GM12878 (cell line): ENCODE data around the gene SPESP1. TPM values are rescaled to one million over a fixed set of nuclear protein-coding genes. Genes with fewer than 3 reads are reported as not detected.

ENCODE experiments used
- ATAC-seq: fragments of 200-7000 bp; cut with Tn5 transposase; 3 replicates; pipeline ENCODE4 v1.9.1; 2020; ENCODE audit warnings: mild to moderate bottlenecking, moderate library complexity
- BruUV-seq: library from RNA; stranded (reverse); fragments of 400-500 nt; replicated peaks from 2 replicates; lab custom pipeline; 2021; lab: Mats Ljungman, UMichigan
- CTCF ChIA-PET: fragments of 300-600 bp; sonication (Branson Sonifier 250); formaldehyde crosslinking; extraction: SDS; loops from one replicate; lab custom pipeline; 2021; ENCODE audit warnings: inconsistent platforms; lab: Yijun Ruan, JAX
- POLR2A ChIA-PET: fragments of 350-600 bp; formaldehyde crosslinking; extraction: SDS; loops from one replicate; lab custom pipeline; 2021; ENCODE audit warnings: inconsistent platforms; lab: Charles Lee
- RAD21 ChIA-PET: fragments of 300-600 bp; sonication (Branson Sonifier 250); formaldehyde crosslinking; loops from one replicate; lab custom pipeline; 2023; ENCODE audit warnings: antibody characterized with exemption; ENCODE audit not compliant: unreplicated experiment; lab: Charles Lee
- SMC1A ChIA-PET: fragments of 300-600 bp; sonication (Branson Sonifier 250); formaldehyde crosslinking; loops from one replicate; lab custom pipeline; 2023; ENCODE audit not compliant: unreplicated experiment, uncharacterized antibody; lab: Charles Lee
- DNase-seq: peaks from one replicate; pipeline ENCODE4 v3.0.0-alpha.2; 2011; ENCODE audit warnings: low read depth, low spot score
- FAIRE-seq: peaks from 3 replicates; lab custom pipeline; 2011; peaks lifted over from hg19 to GRCh38; lab: Jason Lieb, UNC
- H2AFZ ChIP-seq: 2 replicates; pipeline ENCODE4 v1.6.0; 2011; ENCODE audit warnings: low read depth, low read length, control low read depth; ENCODE audit not compliant: control insufficient read depth
- H3K27ac ChIP-seq: 2 replicates; pipeline ENCODE4 v1.5.1; 2011; ENCODE audit warnings: control low read depth; ENCODE audit not compliant: control insufficient read depth, insufficient read depth
- H3K27me3 ChIP-seq, 2 experiments: replicated peaks in 1 of 2; 2 replicates each; pipeline versions ENCODE4 v1.6.0 to v1.6.1; 2011; ENCODE audit warnings: low read length in 1 of 2; ENCODE audit not compliant: control insufficient read depth in 2 of 2, insufficient read depth in 2 of 2
- H3K36me3 ChIP-seq, 2 experiments: 2 replicates each; pipeline ENCODE4 v1.5.1; 2011; ENCODE audit warnings: low read length in 1 of 2; ENCODE audit not compliant: control insufficient read depth in 2 of 2, insufficient read depth in 2 of 2
- H3K4me1 ChIP-seq: 2 replicates; pipeline ENCODE4 v1.6.1; 2011; ENCODE audit warnings: mild to moderate bottlenecking, low read length, moderate library complexity, mixed read lengths; ENCODE audit not compliant: control insufficient read depth, insufficient read depth
- H3K4me2 ChIP-seq: 2 replicates; pipeline ENCODE4 v1.6.0; 2011; ENCODE audit warnings: control low read depth; ENCODE audit not compliant: control insufficient read depth, insufficient read depth
- H3K4me3 ChIP-seq: fragments of 200-600 bp; sonication (generic); 2 replicates; pipeline ENCODE4 v1.5.1; 2016
- H3K79me2 ChIP-seq: 2 replicates; pipeline ENCODE4 v1.6.0; 2011; ENCODE audit warnings: low read length; ENCODE audit not compliant: control insufficient read depth, insufficient read depth
- H3K9ac ChIP-seq: 2 replicates; pipeline ENCODE4 v1.8.0; 2011; ENCODE audit warnings: low read length, control low read depth, mixed read lengths; ENCODE audit not compliant: control insufficient read depth, insufficient read depth
- H3K9me3 ChIP-seq: replicated peaks from 3 replicates; pipeline ENCODE4 v1.5.1; 2011; ENCODE audit warnings: mild to moderate bottlenecking, low read length; ENCODE audit not compliant: control insufficient read depth, insufficient read depth
- H4K20me1 ChIP-seq: 2 replicates; pipeline ENCODE4 v1.6.0; 2011; ENCODE audit not compliant: control insufficient read depth, insufficient read depth
- CREB1 ChIP-seq: IDR thresholded peaks from 2 replicates; pipeline ENCODE4 v1.6.1; 2012; ENCODE audit warnings: low read depth, mild to moderate bottlenecking, inconsistent platforms
- POU2F2 ChIP-seq: IDR thresholded peaks from 3 replicates; pipeline ENCODE4 v1.6.1; 2011; ENCODE audit warnings: low read depth, mild to moderate bottlenecking, low read length, borderline replicate concordance
- SUPT20H ChIP-seq: IDR thresholded peaks from 2 replicates; pipeline ENCODE4 v1.6.1; 2011; ENCODE audit warnings: low read depth, mild to moderate bottlenecking, low read length, moderate library complexity, borderline replicate concordance; ENCODE audit not compliant: control insufficient read depth
- YBX1 ChIP-seq: fragments of 450-650 bp; IDR thresholded peaks from 2 replicates; pipeline ENCODE4 v1.6.1; 2016; ENCODE audit warnings: antibody characterized with exemption
- ZNF622 ChIP-seq: fragments of 450-650 bp; IDR thresholded peaks from 2 replicates; pipeline ENCODE4 v1.6.1; 2017; ENCODE audit warnings: mild to moderate bottlenecking, inconsistent platforms
- WGBS: methylation state at CpG from one replicate; pipeline ENCODE4 v1.1.6; 2016; ENCODE audit warnings: low lambda C conversion rate; ENCODE audit not compliant: insufficient replicate concordance, insufficient coverage; ENCODE audit errors: missing lambda C conversion rate; 5-methylcytosine and 5-hydroxymethylcytosine counted together
- in situ Hi-C: fragments of 300-500 bp; cut with MboI; formaldehyde crosslinking; loops from 9 replicates; pipeline ENCODE4 v1.14.3; 2018; ENCODE audit warnings: mixed read lengths
- intact Hi-C: fragments of 100-400 bp; cut with micrococcal nuclease; formaldehyde crosslinking; loops from one replicate; pipeline ENCODE4 v1.14.2; 2022; ENCODE audit not compliant: unreplicated experiment
- polyA plus RNA-seq, 11 experiments: library from polyadenylated mRNA; depleted of rRNA in 4 of 11; unstranded in 6 of 11; stranded (reverse) in 5 of 11; fragments of >200 nt; fragmentation: Nextera tagmentation in 4 of 11; fragmentation: Illumina TruSeq in 1 of 11; extraction: Ambion mirVana in 4 of 11; extraction: Trizol in 1 of 11; gene quantifications; 1 replicate in 1 of 11; 2 replicates in 10 of 11; pipeline versions ENCODE4 v1.2.1 to v1.2.3, GENCODE V29; 2011 to 2016; ENCODE audit warnings: inconsistent platforms in 2 of 11, missing spikeins in 2 of 11, low read depth in 1 of 11
- total RNA-seq, 4 experiments: library from RNA; depleted of rRNA in 3 of 4; stranded (reverse); fragments of >200 nt in 3 of 4; fragmentation: Illumina TruSeq in 1 of 4; extraction: Trizol in 1 of 4; gene quantifications; 2 replicates each; pipeline versions ENCODE4 v1.2.1 to v1.2.3, GENCODE V29; 2013 to 2021
- TF ChIP-seq, protein P1 (sequence below): IDR thresholded peaks from 2 replicates; pipeline ENCODE4 v1.6.1; 2012; ENCODE audit warnings: low read length, inconsistent platforms
- TF ChIP-seq, protein P2 (sequence below): fragments of 450-650 bp; IDR thresholded peaks from 2 replicates; pipeline ENCODE4 v1.6.1; 2016; ENCODE audit warnings: mild to moderate bottlenecking, moderate library complexity, borderline replicate concordance
- TF ChIP-seq, protein P3 (sequence below): IDR thresholded peaks from 2 replicates; pipeline ENCODE4 v1.6.1; 2011; ENCODE audit warnings: borderline replicate concordance, low read depth, mild to moderate bottlenecking, moderate library complexity, mixed read lengths, low read length; ENCODE audit not compliant: insufficient read depth; ENCODE audit errors: extremely low read length
- TF ChIP-seq, protein P4 (sequence below): fragments of 450-650 bp; IDR thresholded peaks from 2 replicates; pipeline ENCODE4 v1.6.1; 2017; ENCODE audit warnings: mild to moderate bottlenecking, moderate library complexity

The SPESP1 gene
- total and polyA plus RNA-seq, 10 of the 15 experiments (the other 5 are each of a cell fraction or from before 2014, with no cell fraction given) = not detected

DNA sequence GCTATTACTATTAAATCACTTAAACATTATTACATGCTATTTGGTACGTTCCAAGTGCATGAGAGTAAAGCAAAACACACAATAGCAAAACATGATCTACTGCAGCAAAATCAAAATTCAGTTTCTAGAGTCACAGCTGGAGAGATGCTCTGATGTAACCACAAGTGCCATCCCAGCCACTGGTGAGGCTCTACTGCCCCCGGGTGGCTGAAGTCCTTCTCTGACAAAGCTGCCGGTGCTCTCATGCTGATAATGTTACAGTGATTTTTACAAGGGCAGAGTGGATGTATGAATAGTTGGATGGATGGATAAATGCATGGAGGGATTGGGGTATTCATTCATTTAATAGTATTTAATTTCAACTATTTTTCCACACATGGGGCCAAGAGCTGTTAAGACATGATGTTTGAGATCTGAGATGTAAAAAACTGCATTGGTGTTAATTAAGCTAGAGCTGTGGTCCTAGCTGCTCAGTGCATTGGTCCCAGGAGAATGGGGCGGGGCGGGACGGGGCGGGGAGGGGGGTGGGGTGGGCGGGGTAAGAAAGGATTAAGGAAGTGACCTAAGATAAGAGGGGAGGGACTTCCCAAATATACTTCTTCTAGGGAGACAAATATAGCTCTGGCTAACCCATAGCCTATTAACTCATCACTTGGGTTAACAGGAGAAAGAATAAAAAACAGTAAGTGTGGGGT is 5.3 kb upstream of the SPESP1 start:
- no peaks in the 10 kb centered on the region for H3K4me1 ChIP-seq
- H3K4me2 ChIP-seq = no peak overlapping the region
- ChIA-PET CTCF (interaction anchor here (0.6 to 2.3 kb wide), 27 partner anchors 8 to 1242 kb away, joined by 3 to 12 read pairs (median 4); no protein-coding TSS in a partner anchor), POLR2A (no interaction called here), RAD21 (interaction anchor here (0.7 to 1.8 kb wide), 8 partner anchors 49 to 672 kb away, joined by 3 to 7 read pairs (median 4); no protein-coding TSS in a partner anchor), SMC1A (interaction anchor here (0.6 to 1.2 kb wide), 5 partner anchors 131 to 375 kb away, joined by 3 read pairs; no protein-coding TSS in a partner anchor)
- no peaks in the 10 kb centered on the region for H3K79me2 ChIP-seq
- no TSS peak for BruUV-seq
- no peaks in the 10 kb centered on the region; the same call in 2 of the 3 replicates for H3K9me3 ChIP-seq
- FAIRE-seq (peak; percentile 95), DNase-seq (peak; percentile 20), ATAC-seq (peak; percentile 93)
- H3K27me3 ChIP-seq = peaks cover 0 to 3% of the 10 kb centered on the region in 2 experiments; a peak in 1 of 4 replicates
- H3K4me3 ChIP-seq = no peak overlapping the region
- intact Hi-C loops = loop anchor here (5.0 kb wide), 1 partner anchor 368 kb away; no protein-coding TSS in a partner anchor
- H2AFZ ChIP-seq = no peak overlapping the region
- H3K36me3 ChIP-seq = no peaks in the 10 kb centered on the region
- WGBS = 0% methylated on average over 3 of the region's 8 CpGs
- no peak overlapping the region for H3K27ac ChIP-seq
- in situ Hi-C loops = no loop called here
- no peaks in the 10 kb centered on the region for H4K20me1 ChIP-seq
- H3K9ac ChIP-seq = no peak overlapping the region
- TF ChIP-seq, protein P1, sequence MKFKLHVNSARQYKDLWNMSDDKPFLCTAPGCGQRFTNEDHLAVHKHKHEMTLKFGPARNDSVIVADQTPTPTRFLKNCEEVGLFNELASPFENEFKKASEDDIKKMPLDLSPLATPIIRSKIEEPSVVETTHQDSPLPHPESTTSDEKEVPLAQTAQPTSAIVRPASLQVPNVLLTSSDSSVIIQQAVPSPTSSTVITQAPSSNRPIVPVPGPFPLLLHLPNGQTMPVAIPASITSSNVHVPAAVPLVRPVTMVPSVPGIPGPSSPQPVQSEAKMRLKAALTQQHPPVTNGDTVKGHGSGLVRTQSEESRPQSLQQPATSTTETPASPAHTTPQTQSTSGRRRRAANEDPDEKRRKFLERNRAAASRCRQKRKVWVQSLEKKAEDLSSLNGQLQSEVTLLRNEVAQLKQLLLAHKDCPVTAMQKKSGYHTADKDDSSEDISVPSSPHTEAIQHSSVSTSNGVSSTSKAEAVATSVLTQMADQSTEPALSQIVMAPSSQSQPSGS = no peak
- TF ChIP-seq, protein P2, sequence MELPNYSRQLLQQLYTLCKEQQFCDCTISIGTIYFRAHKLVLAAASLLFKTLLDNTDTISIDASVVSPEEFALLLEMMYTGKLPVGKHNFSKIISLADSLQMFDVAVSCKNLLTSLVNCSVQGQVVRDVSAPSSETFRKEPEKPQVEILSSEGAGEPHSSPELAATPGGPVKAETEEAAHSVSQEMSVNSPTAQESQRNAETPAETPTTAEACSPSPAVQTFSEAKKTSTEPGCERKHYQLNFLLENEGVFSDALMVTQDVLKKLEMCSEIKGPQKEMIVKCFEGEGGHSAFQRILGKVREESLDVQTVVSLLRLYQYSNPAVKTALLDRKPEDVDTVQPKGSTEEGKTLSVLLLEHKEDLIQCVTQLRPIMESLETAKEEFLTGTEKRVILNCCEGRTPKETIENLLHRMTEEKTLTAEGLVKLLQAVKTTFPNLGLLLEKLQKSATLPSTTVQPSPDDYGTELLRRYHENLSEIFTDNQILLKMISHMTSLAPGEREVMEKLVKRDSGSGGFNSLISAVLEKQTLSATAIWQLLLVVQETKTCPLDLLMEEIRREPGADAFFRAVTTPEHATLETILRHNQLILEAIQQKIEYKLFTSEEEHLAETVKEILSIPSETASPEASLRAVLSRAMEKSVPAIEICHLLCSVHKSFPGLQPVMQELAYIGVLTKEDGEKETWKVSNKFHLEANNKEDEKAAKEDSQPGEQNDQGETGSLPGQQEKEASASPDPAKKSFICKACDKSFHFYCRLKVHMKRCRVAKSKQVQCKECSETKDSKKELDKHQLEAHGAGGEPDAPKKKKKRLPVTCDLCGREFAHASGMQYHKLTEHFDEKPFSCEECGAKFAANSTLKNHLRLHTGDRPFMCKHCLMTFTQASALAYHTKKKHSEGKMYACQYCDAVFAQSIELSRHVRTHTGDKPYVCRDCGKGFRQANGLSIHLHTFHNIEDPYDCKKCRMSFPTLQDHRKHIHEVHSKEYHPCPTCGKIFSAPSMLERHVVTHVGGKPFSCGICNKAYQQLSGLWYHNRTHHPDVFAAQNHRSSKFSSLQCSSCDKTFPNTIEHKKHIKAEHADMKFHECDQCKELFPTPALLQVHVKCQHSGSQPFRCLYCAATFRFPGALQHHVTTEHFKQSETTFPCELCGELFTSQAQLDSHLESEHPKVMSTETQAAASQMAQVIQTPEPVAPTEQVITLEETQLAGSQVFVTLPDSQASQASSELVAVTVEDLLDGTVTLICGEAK = no peak
- TF ChIP-seq SUPT20H (no peak), POU2F2 (0 out of 3 replicates have a peak, but pooled peaks have one; percentile 13), YBX1 (no peak), CREB1 (no peak), ZNF622 (no peak)
- TF ChIP-seq, protein P3, sequence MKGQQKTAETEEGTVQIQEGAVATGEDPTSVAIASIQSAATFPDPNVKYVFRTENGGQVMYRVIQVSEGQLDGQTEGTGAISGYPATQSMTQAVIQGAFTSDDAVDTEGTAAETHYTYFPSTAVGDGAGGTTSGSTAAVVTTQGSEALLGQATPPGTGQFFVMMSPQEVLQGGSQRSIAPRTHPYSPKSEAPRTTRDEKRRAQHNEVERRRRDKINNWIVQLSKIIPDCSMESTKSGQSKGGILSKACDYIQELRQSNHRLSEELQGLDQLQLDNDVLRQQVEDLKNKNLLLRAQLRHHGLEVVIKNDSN = no peak
- TF ChIP-seq, protein P4, sequence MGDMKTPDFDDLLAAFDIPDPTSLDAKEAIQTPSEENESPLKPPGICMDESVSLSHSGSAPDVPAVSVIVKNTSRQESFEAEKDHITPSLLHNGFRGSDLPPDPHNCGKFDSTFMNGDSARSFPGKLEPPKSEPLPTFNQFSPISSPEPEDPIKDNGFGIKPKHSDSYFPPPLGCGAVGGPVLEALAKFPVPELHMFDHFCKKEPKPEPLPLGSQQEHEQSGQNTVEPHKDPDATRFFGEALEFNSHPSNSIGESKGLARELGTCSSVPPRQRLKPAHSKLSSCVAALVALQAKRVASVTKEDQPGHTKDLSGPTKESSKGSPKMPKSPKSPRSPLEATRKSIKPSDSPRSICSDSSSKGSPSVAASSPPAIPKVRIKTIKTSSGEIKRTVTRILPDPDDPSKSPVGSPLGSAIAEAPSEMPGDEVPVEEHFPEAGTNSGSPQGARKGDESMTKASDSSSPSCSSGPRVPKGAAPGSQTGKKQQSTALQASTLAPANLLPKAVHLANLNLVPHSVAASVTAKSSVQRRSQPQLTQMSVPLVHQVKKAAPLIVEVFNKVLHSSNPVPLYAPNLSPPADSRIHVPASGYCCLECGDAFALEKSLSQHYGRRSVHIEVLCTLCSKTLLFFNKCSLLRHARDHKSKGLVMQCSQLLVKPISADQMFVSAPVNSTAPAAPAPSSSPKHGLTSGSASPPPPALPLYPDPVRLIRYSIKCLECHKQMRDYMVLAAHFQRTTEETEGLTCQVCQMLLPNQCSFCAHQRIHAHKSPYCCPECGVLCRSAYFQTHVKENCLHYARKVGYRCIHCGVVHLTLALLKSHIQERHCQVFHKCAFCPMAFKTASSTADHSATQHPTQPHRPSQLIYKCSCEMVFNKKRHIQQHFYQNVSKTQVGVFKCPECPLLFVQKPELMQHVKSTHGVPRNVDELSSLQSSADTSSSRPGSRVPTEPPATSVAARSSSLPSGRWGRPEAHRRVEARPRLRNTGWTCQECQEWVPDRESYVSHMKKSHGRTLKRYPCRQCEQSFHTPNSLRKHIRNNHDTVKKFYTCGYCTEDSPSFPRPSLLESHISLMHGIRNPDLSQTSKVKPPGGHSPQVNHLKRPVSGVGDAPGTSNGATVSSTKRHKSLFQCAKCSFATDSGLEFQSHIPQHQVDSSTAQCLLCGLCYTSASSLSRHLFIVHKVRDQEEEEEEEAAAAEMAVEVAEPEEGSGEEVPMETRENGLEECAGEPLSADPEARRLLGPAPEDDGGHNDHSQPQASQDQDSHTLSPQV = no peak
